ENCODE results near the gene NPAS2.

Gene NPAS2, protein sequence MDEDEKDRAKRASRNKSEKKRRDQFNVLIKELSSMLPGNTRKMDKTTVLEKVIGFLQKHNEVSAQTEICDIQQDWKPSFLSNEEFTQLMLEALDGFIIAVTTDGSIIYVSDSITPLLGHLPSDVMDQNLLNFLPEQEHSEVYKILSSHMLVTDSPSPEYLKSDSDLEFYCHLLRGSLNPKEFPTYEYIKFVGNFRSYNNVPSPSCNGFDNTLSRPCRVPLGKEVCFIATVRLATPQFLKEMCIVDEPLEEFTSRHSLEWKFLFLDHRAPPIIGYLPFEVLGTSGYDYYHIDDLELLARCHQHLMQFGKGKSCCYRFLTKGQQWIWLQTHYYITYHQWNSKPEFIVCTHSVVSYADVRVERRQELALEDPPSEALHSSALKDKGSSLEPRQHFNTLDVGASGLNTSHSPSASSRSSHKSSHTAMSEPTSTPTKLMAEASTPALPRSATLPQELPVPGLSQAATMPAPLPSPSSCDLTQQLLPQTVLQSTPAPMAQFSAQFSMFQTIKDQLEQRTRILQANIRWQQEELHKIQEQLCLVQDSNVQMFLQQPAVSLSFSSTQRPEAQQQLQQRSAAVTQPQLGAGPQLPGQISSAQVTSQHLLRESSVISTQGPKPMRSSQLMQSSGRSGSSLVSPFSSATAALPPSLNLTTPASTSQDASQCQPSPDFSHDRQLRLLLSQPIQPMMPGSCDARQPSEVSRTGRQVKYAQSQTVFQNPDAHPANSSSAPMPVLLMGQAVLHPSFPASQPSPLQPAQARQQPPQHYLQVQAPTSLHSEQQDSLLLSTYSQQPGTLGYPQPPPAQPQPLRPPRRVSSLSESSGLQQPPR

DNA sequence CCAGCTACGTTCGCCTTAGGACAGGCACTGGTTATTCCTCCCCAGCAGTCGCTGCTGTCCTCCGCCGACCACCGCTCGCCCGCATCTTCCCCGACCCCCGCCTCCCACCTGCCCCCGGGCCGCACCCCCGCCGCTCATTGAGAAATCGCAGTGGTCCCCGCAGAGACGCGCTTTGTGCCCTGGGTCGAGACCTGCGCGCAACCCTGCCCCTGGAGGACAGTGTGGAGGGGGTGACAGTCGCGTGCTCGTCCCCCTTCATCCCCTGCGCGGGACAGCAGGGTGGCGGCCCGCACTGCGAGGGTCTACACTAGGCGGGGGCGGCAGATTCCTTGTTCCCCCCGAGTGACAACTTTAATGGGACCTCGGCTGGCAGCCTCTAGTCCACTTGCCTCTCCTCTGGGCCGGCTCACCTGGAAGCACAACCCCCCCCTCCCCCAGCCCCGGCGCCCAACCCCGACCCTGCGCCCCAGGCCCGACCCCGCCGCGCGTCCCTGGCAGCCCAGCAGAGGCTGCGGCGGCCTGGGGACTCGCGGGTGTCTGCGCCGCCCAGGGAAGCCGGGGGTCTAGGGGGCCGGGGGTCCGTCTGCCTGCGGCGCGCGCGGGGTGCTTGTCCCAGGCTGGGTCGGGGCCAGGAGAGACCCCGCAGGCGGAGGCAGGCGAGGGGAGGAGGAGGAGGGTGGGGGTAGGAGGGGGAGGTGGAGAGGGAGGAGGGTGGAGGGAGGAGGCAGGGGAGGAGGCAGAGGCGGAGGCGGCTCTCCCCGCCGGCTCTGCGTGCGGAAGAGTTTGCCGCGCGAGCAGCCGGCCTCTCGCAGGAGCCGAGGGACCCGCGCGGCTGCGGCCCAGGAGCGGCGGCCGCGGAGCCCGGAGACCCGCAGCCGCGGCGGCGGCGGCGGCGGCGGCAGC is at the start of gene NPAS2:
TSS of gene NPAS2 (plus strand) at position 770 of the 903 bp plus-strand sequence. CDS start 84,616 bp downstream, outside the sequence.
- no peak for DNase-seq

DNA sequence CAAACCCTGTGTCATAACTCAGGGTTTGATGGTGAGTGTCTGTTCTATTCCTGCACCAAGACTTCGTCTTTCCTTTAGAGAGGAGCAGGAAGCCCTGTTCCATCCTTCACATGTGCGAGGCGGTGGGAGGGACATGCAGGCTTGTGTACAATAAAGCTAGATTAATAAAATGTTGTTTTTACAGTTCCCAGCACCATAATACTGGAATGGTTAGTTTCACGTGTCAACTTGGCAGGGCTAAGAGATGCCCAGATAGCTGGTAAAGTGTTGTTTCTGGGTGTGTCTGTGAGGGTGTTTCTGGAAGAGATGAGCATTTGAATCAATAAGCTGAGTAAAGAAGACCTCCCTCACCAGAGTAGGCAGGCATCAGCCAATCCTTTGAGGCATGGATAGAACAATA is 48.8 kb upstream of the NPAS2 start:
- DNase-seq: no peak

DNA sequence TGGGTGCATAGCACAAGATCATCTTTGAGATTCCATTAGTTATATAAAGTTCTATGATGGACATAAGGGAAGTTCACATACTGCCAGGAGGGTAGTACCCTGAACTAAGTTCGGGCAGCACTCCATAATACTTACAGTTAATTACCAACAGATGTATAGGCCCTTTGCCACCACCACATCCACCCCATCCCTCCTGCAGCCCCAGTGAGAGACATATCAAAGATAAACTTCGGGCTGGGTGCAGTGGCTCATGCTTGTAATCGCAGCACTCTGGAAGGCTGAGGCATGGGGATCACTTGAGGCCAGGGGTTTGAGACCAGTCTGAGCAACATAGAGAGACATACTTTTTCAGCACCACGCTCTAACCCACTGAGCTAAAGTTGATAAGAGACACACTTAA is 46.4 kb upstream of the NPAS2 start:
- no peak for DNase-seq

DNA sequence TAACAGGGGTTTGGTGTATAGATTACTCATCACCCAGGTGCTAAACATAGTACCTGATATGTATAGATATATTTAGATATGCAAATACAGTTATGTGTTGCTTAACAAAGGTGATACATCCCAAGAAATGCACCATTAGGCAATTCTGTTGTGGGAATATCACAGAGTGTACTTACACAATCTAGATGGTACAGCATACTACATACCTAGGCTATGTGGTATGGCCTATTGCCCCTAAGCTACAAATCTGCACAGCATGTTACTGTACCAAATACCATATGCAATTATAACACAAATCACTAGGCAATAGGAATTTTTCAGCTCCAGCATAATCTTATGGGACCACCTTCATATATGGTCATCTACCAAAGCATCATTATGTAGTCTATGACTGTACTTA is 43.5 kb upstream of the NPAS2 start:
- DNase-seq: no peak

DNA sequence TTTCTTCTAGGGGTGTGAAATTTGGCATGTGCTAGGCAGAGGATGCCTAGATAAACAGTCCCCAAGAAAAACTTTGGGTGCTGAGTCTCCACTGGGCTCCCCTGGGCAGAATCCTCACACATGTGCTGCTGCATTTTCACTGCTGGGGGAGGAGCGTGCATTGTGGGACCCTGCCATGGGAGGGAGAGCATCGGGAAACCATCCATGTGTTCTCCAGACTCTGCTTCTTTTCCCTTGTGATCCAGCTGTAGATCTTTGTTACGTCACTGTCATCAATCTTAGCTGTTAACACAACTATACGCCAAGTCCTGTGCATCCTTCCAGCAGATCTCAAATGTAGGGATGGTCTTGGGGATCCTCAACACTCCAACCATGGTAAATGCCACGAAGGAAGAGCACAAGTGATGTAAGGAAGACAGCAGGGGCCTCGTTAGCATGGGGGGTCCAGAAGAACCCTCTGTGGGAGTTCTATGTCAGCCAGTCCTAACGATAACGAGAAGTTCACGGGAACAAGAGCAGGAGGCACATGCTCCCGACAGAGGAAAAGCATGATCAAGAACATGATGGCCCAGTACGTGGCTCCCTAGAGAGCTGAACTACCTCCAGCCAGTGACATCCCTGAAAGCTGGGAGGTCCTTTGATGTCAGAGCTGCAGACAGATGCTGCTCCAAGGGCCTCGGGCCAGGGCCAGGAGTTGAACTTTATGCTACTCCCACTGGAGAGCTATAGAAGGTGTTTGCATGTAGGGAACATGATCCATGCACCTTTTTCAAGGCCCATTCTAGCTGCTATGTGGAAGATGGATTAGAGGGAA is 41.1 kb upstream of the NPAS2 start:
- DNase-seq: no peak

DNA sequence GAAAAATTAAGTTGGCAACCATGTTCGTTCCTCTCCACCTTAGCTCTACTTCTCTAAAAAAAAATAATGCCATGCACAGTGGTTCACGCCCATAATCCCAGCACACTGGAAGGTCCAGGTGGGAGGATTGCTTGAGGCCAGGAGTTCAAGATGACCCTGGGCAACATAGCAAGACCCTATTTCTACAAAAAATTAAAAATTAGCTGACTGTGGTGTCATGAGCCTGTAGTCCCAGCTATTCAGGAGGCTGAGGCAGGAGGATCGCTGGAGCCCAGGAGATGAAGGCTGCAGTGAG is 40.1 kb upstream of the NPAS2 start:
- no peak for DNase-seq

DNA sequence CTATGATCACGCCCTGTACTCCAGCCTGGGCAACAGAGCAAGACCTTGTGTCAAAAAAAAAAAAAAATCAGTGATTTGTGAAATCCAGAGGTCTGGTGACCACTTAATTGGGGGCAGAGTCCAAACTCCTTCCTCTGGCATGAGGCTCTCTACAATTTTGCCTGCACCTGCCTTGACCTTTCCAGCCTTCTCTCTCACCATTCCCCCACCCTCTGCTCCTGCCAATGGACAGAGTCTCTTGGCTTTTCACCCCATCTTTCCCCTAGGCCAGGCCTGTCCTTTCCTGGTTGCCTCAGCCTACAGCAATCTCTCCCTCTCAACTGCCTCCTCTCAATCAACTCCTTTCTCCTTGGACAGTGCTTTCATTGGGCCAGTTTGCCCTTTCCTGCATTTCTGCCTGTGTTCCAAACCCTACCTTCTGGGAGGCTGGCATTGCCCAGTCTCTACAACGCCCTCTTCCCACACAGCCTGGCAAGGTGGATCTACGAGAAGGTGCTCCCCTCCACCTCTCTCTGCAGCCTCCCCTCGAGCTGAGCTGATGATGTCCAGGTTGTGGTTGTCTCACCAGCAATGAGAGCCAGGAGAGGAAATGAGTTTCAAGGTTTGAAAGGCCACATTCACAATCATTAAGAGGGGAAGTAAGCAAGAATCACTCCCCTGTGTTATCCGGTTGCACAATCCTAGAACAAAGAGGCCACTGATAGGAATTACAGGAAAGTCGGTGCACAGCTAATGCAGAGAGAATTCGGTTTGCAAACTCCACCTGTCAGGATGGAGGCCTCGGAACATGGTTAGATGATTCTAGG is 39.5 kb upstream of the NPAS2 start:
- DNase-seq: no peak

DNA sequence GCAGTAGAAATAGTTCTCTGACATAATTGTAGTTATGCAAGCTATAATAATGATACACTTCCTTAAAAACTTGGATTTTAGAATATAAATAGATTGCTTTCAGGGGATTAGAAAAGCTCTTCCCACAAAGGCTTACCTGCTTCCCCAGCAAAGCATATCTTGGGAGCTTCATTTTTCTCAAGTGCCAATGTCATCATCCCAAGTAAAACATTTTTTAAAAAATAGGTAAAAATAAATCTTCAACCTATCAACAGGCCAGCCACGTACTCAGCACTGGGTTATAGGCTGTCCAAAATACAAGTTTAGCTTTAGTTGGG is 39.0 kb upstream of the NPAS2 start:
- DNase-seq: no peak

DNA sequence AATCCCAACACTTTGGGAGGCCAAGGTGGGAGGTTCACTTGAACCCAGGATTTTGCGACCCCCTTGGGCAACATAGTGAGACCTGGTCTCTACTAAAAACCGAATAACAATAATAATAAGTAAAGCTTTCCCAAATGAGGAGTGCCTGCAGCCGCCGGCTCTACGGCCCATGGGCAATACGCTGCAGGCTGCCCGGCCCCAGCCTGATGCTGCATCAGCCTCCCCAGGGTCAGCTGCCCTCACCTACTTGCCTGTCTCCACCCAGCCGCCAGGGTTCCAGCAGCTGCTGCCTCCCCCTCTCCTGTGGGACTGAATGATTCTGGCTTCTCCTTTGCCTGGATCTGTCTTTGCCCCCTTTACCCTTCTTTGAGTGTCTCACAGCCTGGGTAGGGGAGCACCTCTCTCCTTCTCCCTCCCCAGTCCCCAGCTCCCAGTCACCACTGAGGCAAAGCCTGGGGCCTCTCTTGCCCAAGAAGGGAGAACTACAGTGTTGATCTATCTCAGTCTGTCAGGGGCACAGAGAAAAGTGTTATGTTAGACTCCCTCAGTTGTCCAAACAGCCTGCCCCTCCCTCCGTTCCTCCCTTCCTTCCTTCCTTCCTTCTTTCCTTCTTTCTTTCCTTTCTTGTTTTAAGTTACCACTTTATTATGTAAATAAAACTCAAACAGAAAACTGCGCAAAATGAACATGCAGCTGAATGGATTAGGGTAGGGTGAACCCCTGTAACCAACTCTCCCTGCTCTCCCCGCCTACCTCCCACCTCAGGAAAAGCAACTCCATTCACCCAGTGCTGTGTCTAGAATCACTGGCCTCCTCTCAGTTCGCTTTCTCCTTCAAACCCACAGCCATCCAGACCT is 38.2 kb upstream of the NPAS2 start:
- no peak for DNase-seq

DNA sequence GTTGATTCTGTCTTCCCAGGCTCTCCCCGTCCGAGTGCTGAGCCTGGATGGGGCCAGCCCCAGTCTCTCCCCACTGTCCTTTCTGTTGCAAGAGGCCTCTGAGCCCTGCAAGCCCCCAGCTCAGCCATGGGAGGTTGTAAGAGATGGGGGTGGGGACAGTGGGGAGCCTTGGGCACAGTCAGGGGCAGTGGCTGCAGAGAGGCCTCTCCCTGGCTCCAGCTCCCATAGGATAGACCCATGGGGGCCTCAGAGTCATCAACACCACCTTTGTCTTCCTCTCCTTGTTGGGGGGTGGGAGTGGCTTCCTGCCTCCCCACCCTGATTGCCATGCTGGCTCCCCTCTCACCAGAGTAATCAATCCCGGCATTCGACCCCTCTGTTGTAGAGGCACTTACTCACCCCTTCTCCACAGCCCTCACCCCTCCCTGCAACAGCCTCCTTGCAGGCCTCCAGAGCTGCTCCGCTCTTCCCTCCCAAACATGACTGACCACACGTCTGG is 37.5 kb upstream of the NPAS2 start:
- DNase-seq: no peak

DNA sequence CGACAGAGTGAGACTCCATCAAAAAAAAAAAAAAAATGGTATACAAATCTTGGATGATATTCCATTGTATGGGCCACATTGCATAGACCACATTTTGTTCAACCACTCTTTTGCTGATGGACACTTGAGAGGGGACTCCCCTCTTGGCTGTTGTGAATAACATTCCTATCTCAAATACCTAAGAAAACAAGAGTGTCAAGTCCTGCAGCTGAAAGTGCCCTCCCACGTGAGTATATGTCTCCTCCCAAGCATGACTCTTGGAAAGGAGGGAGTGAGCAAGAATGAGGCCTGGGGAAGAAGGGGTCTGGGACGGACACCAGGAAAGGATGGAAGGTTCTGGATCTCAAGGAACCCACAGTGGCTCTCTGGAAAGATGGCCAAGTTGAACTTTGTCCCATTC is 36.0 kb upstream of the NPAS2 start:
- no peak for DNase-seq

DNA sequence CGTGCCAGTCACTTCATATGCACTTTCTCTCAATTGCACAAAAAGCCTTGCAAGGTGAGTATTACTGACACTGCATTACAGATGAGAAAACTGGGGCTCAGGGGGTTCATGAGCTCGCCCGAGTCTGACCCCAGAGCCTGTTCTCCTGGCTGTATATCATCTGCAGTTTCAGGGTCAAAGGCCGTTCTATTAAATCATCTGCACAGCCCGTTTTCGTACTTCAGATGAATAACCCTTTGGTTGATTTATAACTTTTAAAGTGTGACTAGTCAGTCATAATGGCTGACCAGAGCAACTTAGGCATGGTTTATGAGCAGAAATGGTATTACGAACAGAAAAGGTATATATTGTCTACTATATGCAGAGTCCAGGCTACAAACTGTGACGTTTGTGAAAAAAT is 35.3 kb upstream of the NPAS2 start:
- no peak for DNase-seq

DNA sequence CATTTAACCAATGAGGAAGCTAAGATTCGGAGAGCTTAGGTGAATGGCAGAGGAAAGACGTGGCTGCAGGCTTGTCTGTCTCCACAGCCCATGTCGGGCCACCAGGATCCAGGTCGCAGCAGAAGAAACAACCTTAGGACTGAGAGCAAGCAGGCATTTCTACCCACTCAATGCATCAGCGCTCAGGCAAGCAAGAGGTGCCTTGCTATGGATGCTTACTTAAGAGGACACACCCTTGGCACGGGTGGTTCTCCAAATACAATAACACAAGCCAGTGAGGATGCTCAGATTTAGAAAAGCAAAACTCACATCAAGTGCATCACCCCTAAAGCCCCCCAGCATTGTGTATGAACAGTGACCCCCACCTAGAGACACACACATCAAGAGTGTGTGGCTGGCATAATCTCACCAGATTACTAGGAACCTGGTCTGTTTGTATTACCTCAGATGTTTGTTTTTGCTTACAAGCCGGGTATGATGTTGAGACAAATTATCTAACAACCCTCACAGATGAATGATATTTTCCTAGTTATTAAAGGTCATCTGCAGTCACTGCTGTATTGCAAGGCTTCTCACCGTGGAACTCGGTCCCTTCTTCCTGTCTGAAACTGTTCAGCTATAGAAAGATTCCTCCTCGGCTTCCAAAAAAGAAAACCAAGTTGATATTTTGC is 34.2 kb upstream of the NPAS2 start:
- no peak for DNase-seq

DNA sequence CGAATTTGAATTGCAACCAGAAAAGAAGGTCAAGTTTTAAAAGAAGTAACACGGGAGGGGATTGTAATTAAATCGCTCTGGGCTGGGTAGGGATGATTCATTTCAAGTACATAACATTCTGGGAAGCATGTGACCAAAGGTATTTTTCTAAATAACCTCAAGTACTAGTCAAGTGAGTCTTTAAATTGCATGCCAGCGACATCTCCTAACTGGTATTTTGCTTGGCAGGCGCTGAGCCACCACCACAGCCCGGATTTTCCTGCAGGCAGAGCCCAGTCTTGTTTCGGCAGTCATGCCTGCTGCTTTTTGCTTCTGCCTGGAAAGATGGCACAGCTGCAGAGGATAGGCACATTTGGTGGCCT is 33.7 kb upstream of the NPAS2 start:
- no peak for DNase-seq

DNA sequence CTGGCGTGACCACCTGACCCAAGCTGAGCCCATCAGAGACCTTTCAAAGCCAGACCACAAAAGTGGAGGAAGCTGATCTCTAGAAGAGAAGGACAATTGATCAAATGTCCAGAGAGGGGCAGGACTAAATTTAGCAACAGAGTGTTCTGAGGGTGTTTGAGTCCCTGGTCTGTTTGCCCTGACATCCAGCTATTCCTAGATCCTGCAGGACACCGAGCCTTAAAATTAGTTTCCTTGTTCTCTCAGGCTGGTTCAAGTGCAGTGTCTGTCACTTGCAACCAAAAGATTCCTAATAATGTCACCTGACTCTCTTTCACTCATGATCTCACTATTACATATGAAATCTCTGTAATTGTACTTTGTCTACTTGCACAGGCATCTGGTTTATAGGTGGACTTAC is 33.0 kb upstream of the NPAS2 start:
- DNase-seq: no peak

DNA sequence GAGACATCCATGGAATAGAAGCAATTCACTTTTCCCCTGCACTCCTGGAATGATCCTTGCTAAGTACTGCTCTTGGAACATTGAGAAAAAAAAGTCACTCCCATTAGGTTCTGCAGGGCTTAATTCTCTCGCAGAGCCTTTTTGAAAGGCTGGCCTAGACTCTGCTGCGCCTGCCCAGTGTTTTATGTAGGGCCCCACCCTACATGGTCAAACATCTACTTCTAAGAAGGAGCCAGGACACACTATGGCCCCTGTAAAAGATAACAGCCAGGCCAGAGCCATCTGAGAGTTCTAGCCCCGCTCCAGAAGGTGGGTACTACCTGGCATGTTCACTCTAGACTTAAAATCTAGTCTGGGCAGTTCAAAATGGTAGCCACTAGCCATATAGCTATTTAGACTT is 30.6 kb upstream of the NPAS2 start:
- no peak for DNase-seq

DNA sequence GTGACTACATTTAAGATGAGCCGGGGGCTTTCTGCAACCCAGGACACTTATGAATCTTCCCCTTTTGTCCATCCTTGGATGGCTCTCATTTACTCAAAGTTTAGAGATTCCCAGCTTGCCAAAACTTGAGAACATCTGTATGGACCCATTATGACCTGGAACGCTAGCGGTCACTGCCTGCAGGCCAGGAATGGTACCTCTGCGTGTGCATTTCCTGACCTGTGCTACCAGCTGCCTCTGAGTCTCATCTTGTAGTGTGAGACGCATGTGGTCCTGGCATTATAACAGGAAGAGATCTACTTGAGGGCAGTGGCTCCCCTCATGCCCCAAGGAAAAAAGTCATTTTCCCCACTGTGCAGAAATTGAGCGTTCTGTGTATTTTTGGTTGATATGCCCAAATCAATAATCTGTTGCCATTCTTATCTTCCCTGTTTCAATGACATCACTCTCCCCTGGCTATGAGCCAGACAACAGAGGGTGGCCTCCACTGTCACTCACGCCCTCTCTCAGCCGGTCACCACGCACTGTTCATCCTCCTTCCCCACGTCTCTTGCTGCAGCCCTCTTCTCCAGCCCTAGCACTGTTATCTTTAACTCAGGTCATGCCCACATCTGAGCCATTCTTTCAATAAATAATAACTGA is 28.5 kb upstream of the NPAS2 start:
- no peak for DNase-seq

DNA sequence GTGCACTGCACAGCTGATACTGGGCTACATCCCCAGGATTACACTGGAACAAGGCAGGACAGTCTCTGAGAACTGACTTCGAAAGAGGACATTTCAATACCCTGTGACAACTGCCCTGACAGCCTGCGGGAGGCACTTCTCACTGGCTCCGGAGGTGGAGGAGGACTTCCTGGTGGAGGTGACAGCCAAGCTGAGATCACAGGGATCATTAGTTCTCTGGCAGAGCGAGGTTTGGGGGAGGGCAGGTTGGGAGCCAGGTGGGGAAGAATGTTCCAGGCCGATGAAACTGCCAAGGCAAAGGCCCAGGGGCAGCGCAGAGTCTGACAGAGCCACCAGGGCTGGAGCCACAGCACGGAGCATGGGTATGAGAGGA is 28.0 kb upstream of the NPAS2 start:
- DNase-seq: no peak

DNA sequence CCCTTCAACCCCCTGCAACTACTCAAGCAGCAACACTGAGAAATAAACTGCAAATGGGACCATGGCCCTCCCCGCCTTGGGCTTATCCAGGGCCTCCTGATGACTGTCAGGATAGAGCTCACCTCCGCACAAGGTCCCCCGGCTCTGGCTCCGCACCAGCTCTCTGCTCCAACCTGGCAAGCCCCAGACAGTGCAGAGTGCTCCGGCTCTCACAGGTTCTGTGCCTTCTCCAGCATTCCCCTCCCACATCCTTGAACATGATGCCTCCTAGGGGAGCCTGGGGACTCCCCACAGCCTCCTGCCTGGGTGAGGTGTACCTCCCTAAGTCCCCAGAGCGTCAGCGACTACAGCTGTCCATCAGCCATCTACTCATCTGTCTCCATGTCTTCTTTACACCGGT is 26.7 kb upstream of the NPAS2 start:
- no peak for DNase-seq

DNA sequence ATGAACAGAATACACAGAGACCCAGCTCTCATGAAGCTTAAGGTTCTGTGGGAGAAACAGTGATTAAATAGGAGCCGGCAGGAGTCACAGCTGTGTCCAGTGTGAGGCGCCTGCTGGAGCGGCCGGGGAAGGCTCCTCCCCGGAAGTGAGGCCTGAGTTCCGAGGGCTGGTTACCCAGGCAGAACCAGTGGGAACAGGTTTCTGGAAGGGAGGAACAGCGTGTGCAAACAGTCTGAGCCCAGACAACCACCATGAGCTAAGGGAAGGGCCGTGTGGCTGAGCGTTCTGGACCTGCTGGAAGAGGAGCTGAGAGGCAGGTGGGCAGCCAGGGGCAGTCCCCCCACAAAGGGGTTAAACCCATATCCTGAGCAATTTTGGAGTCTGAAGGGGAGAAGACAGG is 26.0 kb upstream of the NPAS2 start:
- DNase-seq: no peak
